Pancreas (tissue), 10 donors: ENCODE measurements around the gene PDE6B. TPM values are rescaled to one million over a fixed set of nuclear protein-coding genes. Genes with fewer than 3 reads are reported as not detected.
A peak's percentile ranks its signal among the peaks of the same experiment; 100 is the strongest.

Experiments used
- ATAC-seq, 4 donors: fragments of 200-7000 bp; cut with Tn5 transposase; one replicate each; pipeline versions ENCODE4 v1.8.0 to v1.9.1; 2020; ENCODE audit warnings: mild to moderate bottlenecking in 4 of 4, moderate library complexity in 4 of 4
- DNase-seq, 6 donors: peaks; one replicate each; pipeline ENCODE4 v3.0.0-alpha.2; 2020
- FAIRE-seq: peaks from 2 replicates; lab custom pipeline; 2012; peaks lifted over from hg19 to GRCh38; lab: Jason Lieb, UNC
- H3K27ac ChIP-seq, 4 donors: fragments of 200-600 bp; sonication (generic); 1 replicate in 3 of 4; 2 replicates in 1 of 4; pipeline versions ENCODE4 v1.5.0 to v1.8.0; 2020
- H3K27me3 ChIP-seq, 4 donors: fragments of 200-600 bp; one replicate each; pipeline ENCODE4 v1.8.0; 2021
- H3K36me3 ChIP-seq, 3 donors: fragments of 200-600 bp; sonication (generic) in 1 of 3; one replicate each; pipeline versions ENCODE4 v1.5.0 to v1.8.0; 2020 to 2021
- H3K4me1 ChIP-seq, 3 donors: fragments of 200-600 bp; one replicate each; pipeline ENCODE4 v1.8.0; 2021
- H3K4me3 ChIP-seq, 4 donors: fragments of 200-600 bp; sonication (generic) in 2 of 4; one replicate each; pipeline versions ENCODE4 v1.5.0 to v1.8.0; 2020 to 2021
- H3K9me3 ChIP-seq, 4 donors: fragments of 200-600 bp; one replicate each; pipeline ENCODE4 v1.8.0; 2021
- CTCF ChIP-seq, 4 donors: fragments of 200-600 bp; sonication (generic) in 3 of 4; IDR thresholded peaks; one replicate each; pipeline versions ENCODE4 v1.5.0 to v1.8.0; 2021; ENCODE audit warnings: antibody characterized with exemption in 4 of 4
- WGBS, 2 donors: extraction: QIAGEN DNeasy Blood & Tissue Kit; methylation state at CpG; one replicate each; pipeline ENCODE4 v1.1.7; 2013; 5-methylcytosine and 5-hydroxymethylcytosine counted together
- intact Hi-C, 3 donors: fragments of 100-400 bp; cut with DNase I; formaldehyde crosslinking; loops; one replicate each; pipeline versions ENCODE4 v1.11.1 to v1.14.2; 2022
- polyA plus RNA-seq, 2 donors: library from polyadenylated mRNA; stranded (reverse); fragments of 200-250 nt; gene quantifications; one replicate each; pipeline ENCODE4 v1.2.3, GENCODE V29; 2013
- total RNA-seq, 6 donors: library from RNA; stranded (reverse); fragmentation: NEBNext Ultra II Directional in 4 of 6; extraction: Animal tissue kit (Norgen Biotek cat#: 25700) in 4 of 6; gene quantifications; one replicate each; pipeline versions ENCODE4 v1.2.1 to v1.2.4, GENCODE V29; 2021 to 2023
- donor health status: healthy with polysubstance abuse.
- donor health status: DM: no; HTN: no; CAD: no; lungs with moderate emphysema.
- donor health status: DM: no; HTN: no; CAD: no.
- donor health status: control.
- donor health status: control.
- donor health status: Bipolar disorder and iron deficiency.
- donor health status: DM: yes; HTN: yes; CAD: no.
- donor health status: DM: no; HTN: no; CAD: no.
- donor health status: DM: no; HTN: no; CAD: no.
- donor health status: DM: yes; HTN: yes; CAD: no.

PDE6B gene
- total and polyA plus RNA-seq, 8 donors = 0.99 to 6.6 (median 2.9) TPM

GRCh38 chr4:699816-700580 lies 74.6 kb downstream of the PDE6B start:
- H3K27me3 ChIP-seq = no peaks in the 10 kb centered on the region
- intact Hi-C loops = no loop called here
- no peak overlapping the region for H3K4me3 ChIP-seq
- H3K4me1 ChIP-seq = no peaks in the 10 kb centered on the region
- WGBS, 2 donors = 63 to 66% methylated on average over 27 of the region's 27 CpGs
- no peaks in the 10 kb centered on the region for H3K9me3 ChIP-seq
- H3K36me3 ChIP-seq = no peaks in the 10 kb centered on the region
- ATAC-seq (no peak), DNase-seq (peak in 1 of 6 donors; percentile 26), FAIRE-seq (no peak)
- TF ChIP-seq CTCF (IDR thresholded peaks at IDR 0.05) = no peak
- no peak overlapping the region for H3K27ac ChIP-seq

GRCh38 chr4:700587-701264 lies 75.4 kb downstream of the PDE6B start:
- no peak overlapping the region for H3K27ac ChIP-seq
- DNase-seq = peak in 1 of 6 donors; percentile 26
- intact Hi-C loops = no loop called here
- no peaks in the 10 kb centered on the region for H3K9me3 ChIP-seq
- H3K4me1 ChIP-seq = no peaks in the 10 kb centered on the region
- no peaks in the 10 kb centered on the region for H3K27me3 ChIP-seq
- H3K4me3 ChIP-seq = no peak overlapping the region
- H3K36me3 ChIP-seq = no peaks in the 10 kb centered on the region
- no peak for ATAC-seq
- FAIRE-seq = no peak
- TF ChIP-seq CTCF (IDR thresholded peaks at IDR 0.05) = no peak
- 60 to 73% methylated on average over 16 of the region's 16 CpGs for WGBS, 2 donors

- no peak overlapping the region for H3K4me3 ChIP-seq
- intact Hi-C loops = no loop called here
- H3K36me3 ChIP-seq = no peaks in the 10 kb centered on the region
- DNase-seq (peak in 1 of 6 donors; percentile 31), FAIRE-seq (no peak), ATAC-seq (no peak)
- no peaks in the 10 kb centered on the region for H3K27me3 ChIP-seq
- no peak overlapping the region for H3K27ac ChIP-seq
- no peak for TF ChIP-seq CTCF (IDR thresholded peaks at IDR 0.05)
- H3K4me1 ChIP-seq = no peaks in the 10 kb centered on the region
- no peaks in the 10 kb centered on the region for H3K9me3 ChIP-seq
- WGBS, 2 donors = 69 to 70% methylated on average over 7 of the region's 7 CpGs
Observed at GRCh38 chr4:702618-703048, 77.3 kb downstream of the PDE6B start.

- WGBS, 2 donors = 77 to 92% methylated on average over 10 of the region's 10 CpGs
- no peak for TF ChIP-seq CTCF (IDR thresholded peaks at IDR 0.05)
- Histone ChIP-seq H3K36me3 (no peaks in the 10 kb centered on the region), H3K4me1 (peaks cover 0 to 6% (median 0%) of the 10 kb centered on the region in 3 donors), H3K4me3 (no peak overlapping the region), H3K9me3 (no peaks in the 10 kb centered on the region), H3K27me3 (no peaks in the 10 kb centered on the region), H3K27ac (no peak overlapping the region)
- ATAC-seq (no peak), FAIRE-seq (no peak), DNase-seq (peak in 1 of 6 donors; percentile 69)
- intact Hi-C loops = no loop called here
Observed at GRCh38 chr4:703336-704197, 78.2 kb downstream of the PDE6B start.
